Measurements from ENCODE around the gene ALDH4A1.

ALDH4A1 gene, protein sequence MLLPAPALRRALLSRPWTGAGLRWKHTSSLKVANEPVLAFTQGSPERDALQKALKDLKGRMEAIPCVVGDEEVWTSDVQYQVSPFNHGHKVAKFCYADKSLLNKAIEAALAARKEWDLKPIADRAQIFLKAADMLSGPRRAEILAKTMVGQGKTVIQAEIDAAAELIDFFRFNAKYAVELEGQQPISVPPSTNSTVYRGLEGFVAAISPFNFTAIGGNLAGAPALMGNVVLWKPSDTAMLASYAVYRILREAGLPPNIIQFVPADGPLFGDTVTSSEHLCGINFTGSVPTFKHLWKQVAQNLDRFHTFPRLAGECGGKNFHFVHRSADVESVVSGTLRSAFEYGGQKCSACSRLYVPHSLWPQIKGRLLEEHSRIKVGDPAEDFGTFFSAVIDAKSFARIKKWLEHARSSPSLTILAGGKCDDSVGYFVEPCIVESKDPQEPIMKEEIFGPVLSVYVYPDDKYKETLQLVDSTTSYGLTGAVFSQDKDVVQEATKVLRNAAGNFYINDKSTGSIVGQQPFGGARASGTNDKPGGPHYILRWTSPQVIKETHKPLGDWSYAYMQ

DNA sequence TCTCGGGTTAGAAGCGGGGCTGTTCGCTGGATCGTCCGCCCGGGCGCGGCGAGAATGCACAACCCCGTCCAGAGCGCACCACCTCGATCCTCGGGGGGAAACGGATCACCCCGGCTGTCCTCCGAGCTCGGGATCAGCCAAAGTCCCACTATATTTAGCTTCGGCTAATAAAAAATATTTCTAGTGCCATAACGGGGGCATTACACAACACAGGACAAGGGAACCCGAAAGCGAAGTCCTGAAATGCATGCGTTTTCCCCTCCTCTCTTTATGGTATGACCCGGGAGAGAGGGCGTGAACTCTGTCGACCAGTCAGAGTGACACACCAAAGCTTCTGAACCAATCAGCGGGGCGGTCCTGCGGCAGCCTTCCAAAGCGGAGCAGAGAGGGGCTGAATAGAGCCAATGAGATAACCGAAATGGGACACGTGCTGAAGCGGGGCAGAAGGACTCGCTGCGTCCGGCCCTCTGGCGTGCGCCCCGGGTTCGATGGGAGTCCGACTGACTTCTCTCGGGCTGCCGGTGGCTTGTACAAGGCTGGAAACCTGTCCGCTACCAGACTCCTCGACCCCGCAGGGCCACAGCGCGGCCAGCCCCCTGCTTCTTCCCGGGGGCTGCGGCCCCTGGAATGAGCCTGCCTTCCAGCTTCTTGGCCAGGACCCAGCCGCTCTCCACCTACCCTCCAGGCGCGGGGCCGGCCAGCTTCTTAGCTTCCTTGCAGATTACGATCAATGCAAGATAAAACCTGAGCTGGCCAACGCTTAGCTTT, at the start of gene ALDH4A1:
Gene ALDH4A1, minus strand, starts transcription at position 33 of the 768 bp plus-strand sequence. Its CDS starts 32 bp downstream, at position 1.
- DNase-seq (ENCODE audit: low read depth in 2 of 2), result peak; percentile 84 to 90

DNA sequence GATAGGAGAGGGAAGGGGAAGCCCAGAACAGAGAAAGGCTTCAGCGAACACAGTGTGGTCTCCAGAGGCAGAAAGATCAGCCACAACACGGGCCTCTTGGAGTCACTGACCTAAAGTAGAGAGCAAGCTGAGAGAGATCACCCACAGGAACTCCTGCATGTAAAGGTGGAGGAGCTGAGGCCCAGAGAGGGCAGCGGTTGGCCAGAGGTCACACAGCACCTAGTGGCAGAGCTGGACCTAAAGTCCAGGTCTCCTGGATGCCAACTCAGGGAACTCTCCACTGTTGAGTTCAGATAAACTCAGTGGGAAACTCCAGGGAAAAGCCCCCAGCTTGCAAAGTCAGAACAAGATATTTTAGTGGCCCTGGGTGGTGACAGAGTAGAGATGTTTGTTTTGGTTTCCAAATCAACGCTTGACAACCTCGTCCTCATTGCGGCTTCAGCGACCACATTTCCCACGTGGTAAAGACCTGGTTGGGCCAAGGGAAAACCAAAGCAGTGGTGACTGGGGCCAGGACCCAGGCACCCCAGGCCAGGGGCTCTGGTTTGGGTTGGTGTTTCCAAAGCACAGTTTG, 49.5 kb upstream of the ALDH4A1 start:
- peak; percentile 53 to 59 for DNase-seq (ENCODE audit: low read depth in 2 of 2)

DNA sequence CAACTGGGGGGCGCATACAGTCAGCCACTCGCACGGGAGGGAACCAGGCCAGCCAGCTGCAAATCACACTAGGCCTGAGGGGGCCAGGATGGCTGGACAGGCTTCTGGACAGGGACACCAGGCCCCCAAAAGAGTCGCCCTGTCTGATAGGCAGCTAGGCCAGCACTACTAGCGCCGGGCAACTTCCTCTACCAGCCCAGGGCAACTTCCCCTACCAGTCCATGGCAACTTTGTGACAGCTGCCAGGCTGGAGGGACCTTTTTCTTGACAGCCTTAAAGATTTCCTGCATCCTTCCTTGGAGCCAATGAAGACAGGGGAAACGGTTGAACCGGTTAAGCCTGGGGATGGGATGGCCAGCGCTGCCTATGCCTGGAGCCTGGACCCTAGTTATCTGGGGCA, 49.1 kb upstream of the ALDH4A1 start:
- no peak for DNase-seq (ENCODE audit: low read depth in 2 of 2)

DNA sequence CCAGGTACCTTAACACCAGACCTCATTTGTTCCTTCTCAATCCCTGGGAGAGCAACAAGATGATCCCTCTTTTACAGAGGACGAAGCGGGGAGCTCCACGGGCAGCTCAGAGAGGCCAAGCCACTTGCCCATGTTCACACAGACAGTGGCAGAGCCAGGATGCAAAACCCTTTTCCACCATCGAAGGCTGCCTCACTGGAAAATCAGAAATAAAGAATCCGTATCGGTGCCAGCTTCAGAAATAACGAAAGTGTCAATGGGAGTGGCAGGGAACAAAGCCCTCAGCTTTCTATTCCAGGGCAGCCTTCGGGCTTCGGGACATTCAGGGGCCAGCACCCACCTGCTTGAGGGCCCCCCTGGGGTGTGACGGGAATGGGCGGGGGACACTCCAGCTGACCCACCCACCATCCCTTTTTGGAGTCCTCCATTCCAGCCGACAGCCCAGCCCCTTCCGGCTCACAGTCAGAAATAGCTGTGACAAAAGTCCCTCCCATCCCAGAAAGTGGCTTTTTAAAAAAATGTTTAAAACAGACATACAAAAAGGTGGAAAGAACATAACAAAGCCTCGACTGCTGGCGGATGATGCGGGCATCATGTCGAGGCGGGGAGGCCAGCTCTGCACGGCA, 48.2 kb upstream of the ALDH4A1 start:
- no peak for DNase-seq (ENCODE audit: low read depth in 2 of 2)

GRCh38 chr1:18949686-18950400, 47.5 kb upstream of the ALDH4A1 start:
- DNase-seq (ENCODE audit: low read depth in 2 of 2), result no peak

DNA sequence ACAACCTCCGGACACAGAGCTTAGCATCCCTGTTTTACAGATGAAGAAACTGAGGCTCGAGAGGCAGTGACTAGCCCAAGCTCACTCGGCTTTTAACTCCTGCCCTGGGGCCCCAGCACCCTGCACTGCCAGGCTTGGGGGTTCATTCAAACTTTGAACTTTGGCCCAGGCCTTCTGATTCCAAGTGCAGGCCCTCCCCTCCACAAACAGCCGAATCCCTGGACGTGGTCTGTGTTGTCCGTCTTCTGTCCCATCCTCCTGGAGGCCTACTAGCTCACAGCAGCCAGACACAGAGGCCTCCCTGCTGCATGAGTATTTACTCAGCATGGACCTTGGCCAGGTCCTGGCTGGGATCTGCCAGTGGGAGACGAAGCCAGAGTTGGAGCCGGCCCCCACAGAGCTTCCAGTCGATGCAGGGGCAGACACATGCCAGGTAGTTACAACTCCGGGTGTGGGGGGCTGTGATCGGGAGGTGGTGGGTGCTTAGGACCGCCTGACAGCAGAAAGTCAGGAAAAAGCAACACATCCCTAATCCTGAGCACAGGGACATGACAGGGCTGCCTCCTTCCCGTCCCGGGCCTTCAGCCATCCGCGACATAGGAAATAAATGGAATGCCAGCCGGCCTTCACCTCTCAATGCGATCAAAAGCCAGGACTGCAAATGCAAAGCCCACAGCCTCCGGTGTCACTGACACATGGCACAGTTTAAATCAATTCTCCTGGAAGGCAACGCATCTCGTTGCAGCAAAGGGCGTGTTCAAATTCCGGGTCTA, 46.7 kb upstream of the ALDH4A1 start:
- DNase-seq (ENCODE audit: low read depth in 2 of 2), result no peak

DNA sequence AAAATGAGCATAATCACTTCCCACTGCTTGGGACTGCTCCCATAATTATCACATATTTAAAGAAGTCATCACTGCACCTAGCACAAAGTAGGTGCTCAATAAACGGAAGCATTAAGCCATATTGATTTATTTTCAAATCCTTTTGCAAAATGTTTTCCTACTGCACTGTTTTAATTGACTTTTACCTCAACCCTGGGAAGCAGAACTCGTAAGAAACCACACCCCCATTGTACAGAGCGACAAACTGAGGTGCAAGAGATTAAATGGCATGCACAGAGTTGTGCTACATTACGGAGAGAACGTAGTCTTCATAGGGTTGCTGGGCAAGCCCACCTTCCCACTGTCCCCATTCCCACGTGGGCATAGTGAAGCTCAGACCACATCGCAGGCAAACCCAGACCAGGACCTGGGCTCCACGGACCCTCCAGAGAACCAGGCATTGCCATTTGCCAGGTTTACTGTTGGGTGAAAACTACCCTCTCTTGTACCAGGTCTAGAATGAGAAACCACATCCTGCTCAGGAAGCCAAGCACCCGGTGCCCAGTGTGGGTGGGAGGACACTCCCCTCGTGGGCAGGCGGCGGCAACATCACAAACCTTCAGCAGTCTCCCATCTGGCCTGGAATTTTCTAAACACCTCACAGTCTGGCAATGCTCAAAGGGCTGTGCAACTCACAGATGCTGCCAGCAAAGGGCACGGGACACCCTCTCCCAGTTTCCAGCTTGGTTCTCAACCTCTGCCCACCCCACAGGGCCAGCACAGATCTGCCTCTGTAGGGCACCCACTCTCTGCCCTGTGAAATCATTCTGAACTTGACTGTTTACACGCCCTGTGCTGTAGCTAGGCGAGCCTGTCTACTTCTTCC, 45.9 kb upstream of the ALDH4A1 start:
- peak; percentile 36 for DNase-seq (ENCODE audit: low read depth in 2 of 2)

DNA sequence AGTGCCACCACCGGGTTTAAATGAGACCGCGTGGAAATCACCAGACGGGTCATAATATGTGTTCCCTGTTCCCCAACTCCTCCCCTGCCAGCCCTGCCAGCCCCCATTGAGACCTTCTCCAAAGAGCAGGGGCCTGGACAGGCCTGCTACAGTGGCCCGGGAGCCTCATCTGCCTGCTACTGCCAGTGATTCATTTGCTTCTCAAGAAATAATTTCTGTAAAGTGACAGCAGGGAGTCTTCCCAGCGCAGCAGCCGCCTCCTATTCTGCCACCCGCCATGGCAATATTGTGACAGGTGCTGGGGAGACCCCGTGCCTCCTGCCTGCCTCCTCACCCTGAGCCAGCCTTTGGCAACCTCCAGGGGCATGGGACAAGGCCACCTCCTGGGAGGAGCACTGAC, 45.2 kb upstream of the ALDH4A1 start:
- DNase-seq (ENCODE audit: low read depth in 2 of 2), result no peak

DNA sequence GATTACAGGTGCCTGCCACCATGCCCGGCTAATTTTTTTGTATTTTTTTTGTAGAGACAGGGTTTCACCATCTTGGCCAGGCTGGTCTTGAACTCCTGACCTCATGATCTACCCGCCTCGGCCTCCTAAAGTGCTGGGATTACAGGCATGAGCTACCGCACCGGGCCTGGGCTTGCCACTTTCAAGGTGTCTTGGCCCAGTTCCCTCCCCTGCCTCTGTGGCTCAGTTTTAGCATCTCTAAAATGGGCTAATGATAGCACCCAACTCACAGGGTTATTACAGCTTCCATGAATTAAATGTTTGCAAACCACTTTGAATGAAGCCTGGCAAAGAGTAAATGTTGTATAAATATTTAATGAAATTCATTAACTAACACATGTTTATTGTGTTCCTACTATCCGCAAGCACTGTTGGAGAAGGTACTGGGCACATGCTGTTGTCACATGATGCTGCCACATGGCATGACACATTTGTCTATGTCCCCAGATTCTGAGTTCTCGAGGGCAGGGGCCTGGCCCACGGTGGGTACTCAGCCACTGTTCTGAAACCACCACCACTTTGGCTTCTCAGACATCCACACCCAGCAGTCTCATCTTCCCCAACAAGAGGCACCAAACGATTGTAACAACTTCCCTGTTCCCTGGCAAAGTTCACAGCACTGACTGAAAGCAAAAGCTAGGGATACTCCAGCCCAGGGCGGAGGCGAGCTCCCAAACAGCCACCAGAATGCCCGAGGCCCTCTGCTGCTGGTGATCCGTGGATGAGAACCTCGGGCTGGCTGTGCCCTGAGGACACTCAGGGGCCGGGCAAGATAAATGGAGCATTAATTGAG, 44.4 kb upstream of the ALDH4A1 start:
- no peak for DNase-seq (ENCODE audit: low read depth in 2 of 2)

DNA sequence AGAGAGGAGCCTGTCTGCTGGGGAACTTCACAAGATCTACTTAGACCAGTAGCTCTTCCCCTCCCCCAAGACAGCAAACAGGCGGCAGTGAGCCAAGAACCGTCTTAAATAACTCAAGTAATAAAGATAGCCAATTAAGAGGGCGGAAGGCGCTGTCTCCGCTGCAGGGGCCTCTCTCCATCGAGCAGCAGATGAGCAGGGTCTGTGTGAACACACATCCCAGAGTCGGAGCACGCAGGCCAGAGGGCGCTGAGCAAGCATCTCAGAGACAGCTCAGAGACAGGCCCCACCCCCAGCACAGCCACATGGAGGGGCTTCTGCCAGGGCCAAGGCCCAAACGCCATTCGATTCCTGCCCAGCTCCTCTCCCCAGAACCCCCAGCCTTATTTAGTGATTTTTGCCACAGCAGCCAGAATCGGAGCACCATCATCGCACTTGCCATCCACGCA, 43.1 kb upstream of the ALDH4A1 start:
- no peak for DNase-seq (ENCODE audit: low read depth in 2 of 2)

DNA sequence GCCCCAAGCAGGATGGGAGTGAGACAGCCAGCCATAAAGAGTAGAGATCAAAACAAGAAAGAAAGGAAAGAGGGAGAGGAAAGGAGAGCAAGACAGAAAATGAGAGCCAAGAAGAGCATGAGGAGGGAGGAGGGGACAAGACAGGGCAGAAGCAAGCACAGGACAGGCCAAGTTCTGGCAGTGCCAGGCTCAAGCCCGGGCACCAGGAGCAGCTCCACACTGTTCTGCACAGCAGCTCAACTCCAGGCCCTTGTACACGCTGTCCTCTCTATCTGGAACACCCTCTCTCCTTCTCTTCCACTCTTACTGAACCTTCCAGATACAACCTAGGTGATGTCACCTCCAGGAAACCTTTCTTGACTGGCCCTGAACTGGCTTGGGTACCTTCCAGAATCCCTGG, 42.5 kb upstream of the ALDH4A1 start:
- no peak for DNase-seq (ENCODE audit: low read depth in 2 of 2)

- no peak for DNase-seq (ENCODE audit: low read depth in 2 of 2)
Measured at GRCh38 chr1:18943914-18944572, 41.7 kb upstream of the ALDH4A1 start.

- DNase-seq (ENCODE audit: low read depth in 2 of 2), result no peak
Measured at GRCh38 chr1:18943162-18943561, 40.8 kb upstream of the ALDH4A1 start.

DNA sequence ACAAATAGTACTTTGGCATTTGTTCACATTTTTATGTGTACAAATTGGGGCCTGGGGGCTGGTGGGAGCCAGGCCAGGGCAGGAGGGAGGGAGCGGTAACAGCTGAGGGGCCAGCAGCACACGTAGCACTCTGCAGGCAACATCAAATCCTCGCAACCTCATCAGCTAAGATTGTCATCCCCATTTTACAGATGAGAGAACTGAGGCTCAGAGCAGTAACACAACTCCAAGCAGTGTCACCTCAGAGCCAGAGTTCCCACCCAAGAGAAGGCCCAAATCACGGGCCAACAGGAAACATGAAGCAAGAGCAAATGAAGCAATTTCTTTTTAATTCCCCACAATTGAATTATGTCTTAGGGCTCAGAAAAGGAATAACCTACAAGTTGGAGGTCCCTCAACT, 40.0 kb upstream of the ALDH4A1 start:
- DNase-seq (ENCODE audit: low read depth in 2 of 2), result no peak

GRCh38 chr1:18941221-18942141, 39.1 kb upstream of the ALDH4A1 start:
- DNase-seq (ENCODE audit: low read depth in 2 of 2), result no peak

DNA sequence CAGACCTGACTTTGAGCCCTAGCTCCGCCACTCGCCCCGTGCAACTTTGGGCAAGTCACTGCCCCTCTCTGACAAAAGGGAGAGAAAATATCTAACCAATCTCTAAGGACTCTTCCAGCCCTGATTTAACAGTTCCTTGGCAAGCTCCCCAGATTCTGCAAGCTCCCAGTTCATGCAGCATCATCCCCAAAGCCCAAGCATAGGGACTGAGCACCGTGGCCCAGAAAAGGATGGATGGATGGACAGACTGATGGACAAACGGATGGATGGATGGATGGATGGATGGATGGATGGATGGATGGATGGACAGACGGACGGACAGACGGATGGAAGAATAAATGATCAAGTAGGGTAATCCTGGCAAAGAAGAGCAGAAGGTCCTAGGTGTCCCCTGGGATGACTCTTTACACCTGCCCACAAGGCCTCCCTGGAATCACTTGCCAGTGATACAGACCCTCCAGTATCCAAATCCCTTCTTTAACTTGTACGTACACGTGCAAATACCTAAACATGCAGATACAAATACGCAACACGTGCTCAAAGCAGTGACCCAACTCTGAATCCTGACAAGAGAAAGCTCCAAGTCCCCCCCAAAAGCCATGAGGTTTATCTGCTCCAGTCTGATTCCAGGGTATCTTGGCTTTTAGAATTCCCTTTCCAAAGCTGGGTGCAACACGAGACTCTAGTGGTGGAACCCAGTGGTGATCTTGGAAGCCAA, 38.1 kb upstream of the ALDH4A1 start:
- DNase-seq (ENCODE audit: low read depth in 2 of 2), result no peak
